Activated T-cell treated with anti-CD3 and anti-CD28 coated beads, Interleukin-2, amount 50 U/mL, for 24 hours (primary cell): ENCODE data around the gene METRN.

Experiments used
- DNase-seq: peaks from one replicate; pipeline ENCODE4 v3.0.0-alpha.2; 2020
- H3K27ac Mint-ChIP-seq: 2 replicates; pipeline ENCODE4 v1.8.0; 2020; ENCODE audit warnings: mild to moderate bottlenecking, mixed read lengths
- H3K27me3 Mint-ChIP-seq: 2 replicates; pipeline ENCODE4 v1.8.0; 2020; ENCODE audit warnings: mixed read lengths
- H3K36me3 Mint-ChIP-seq: 2 replicates; pipeline ENCODE4 v1.8.0; 2020; ENCODE audit warnings: low read depth, mixed read lengths
- H3K4me1 Mint-ChIP-seq: 2 replicates; pipeline ENCODE4 v1.8.0; 2020; ENCODE audit warnings: low read depth, mixed read lengths
- H3K4me3 Mint-ChIP-seq: 2 replicates; pipeline ENCODE4 v1.8.0; 2020; ENCODE audit warnings: mild to moderate bottlenecking, moderate library complexity, mixed read lengths
- H3K9me3 Mint-ChIP-seq: 2 replicates; pipeline ENCODE4 v1.8.0; 2020; ENCODE audit warnings: mixed read lengths

Gene METRN

DNA sequence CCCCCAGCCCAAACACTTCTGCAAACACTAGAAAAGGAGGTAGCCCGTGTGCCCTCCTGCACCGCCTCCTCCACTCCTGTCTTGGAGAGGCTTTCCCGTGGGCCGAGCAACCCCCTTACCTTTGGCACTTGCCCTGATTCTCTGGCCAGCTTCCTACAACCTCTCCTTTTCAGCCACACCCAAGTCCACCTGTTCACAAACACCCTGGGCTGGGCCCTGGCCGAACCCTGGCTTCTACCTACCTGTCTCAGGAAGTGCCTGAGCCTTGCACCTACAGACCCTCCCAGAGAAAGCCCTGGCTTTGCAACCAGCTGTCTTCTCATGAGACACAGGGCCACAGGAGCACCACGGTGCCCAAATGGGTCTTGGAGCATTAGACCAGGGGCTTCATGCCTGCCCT, 4.0 kb downstream of the METRN start:
- peak overlapping the region; percentile 47 for H3K27ac Mint-ChIP-seq
- no peak for DNase-seq

DNA sequence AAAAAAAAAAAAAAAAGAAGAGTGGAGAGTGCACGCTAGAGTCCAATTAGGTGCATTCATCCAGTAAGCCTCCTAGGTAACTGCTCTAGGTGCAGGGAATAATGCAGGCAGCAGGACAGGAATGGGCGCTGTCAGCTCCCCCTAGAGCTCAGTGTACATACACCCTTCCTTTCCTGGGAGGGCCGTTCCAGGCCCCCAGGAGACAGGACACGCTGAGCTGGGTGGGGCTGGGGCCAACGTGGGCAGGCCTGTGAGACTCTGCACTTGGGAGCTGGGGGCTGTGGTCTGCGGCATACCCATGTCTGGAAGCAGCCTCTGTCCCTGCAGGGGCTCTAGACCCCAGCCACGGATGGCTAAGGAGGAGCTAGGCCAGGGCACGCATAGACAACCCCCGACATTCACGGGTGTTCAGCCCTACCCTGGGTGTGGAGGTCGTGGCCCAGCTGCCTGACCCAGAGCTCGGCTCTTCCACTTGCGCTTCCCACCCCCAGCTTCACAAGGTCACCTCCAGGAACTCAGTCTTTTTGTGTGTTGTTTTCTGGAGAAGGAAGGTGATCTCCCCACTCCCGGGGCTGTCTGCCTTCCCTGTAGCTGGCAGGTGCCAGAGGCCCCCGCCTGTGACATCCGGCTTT, 5.0 kb downstream of the METRN start:
- Mint-ChIP-seq H3K4me1 (peaks cover 29% of the 10 kb centered on the region), H3K9me3 (no peaks in the 10 kb centered on the region), H3K27ac (peak overlapping the region; percentile 89), H3K27me3 (peaks cover 3% of the 10 kb centered on the region), H3K36me3 (peaks cover 12% of the 10 kb centered on the region), H3K4me3 (peak overlapping the region; percentile 85)
- no peak for DNase-seq

More for the DNA sequence above, 4.0 kb downstream of the METRN start:
- Mint-ChIP-seq H3K4me3 (peak overlapping the region; percentile 85), H3K9me3 (no peaks in the 10 kb centered on the region), H3K27me3 (peaks cover 7% of the 10 kb centered on the region), H3K36me3 (peaks cover 12% of the 10 kb centered on the region), H3K4me1 (peaks cover 29% of the 10 kb centered on the region)

DNA sequence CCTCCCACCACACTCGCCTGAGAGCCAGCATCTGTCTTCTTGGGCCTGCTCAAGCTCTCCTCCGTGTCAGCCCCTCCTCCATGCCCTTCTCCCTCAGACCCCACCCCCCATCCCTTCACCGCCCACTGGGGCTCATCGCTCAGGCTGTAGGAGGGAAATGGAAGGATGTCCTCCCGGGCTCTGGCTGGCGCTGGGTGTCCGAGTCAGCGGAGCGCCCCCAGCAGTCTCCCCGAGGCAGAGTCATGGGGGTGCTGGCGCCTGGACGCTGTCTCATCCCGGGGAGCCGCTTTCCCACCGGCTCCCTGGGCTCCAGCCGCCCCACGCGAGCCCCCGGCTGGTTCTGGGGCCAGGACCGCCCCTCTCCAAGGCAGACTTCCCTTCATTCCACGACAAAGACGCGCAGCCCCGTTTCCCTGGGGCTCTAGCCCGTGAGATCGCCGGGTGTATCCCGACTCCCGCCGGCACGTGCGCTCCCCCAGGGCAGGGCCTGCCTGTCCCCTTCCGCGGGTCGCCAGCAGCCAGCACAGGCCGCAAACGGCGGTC, 5.6 kb downstream of the METRN start:
- H3K27me3 Mint-ChIP-seq, result peaks cover 3% of the 10 kb centered on the region
- no peaks in the 10 kb centered on the region for H3K9me3 Mint-ChIP-seq
- H3K36me3 Mint-ChIP-seq, result peaks cover 12% of the 10 kb centered on the region
- H3K4me3 Mint-ChIP-seq, result peak overlapping the region; percentile 85
- peaks cover 29% of the 10 kb centered on the region for H3K4me1 Mint-ChIP-seq
- peak; percentile 75 for DNase-seq
- H3K27ac Mint-ChIP-seq, result peak overlapping the region; percentile 89

DNA sequence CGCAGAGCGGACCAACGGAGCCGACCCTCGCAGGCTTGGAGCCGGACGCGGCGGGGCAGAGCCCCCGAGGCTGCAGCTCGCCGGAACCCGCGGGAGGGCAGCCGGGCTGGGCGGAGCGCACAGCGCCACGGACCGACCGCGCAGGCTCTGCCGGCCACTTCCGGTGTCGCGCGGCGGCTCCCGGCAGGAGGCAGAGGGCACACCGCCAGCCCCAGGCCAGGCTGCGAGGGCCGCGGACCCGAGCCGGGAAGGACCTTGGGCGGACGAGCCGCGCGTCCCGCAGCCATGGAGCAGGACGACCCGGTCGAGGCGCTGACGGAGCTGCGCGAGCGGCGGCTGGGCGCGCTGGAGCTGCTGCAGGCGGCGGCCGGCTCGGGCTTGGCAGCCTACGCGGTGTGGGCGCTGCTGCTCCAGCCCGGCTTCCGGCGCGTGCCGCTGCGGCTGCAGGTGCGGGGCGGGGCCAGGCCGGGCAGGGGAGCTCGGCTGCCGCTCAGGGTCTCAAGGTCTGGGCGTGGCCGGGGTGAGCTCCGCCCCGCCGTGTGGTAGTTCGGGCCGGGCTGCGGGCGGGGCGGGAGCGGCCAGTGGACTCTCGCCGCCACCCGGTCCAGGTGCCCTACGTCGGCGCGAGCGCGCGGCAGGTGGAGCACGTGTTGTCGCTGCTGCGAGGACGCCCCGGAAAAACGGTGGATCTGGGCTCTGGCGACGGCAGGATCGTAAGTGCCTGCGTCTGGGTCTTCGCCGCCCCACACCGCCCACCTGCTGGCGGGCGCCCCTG, 6.3 kb downstream of the METRN start, which contains the start of gene ANTKMT:
TSS of gene ANTKMT (plus strand) at position 157 of the 775 bp plus-strand sequence. CDS start at position 286, 129 bp downstream.
- peaks cover 12% of the 10 kb centered on the region for H3K36me3 Mint-ChIP-seq
- DNase-seq, result peak; percentile 90
- peak within 1 kb of the TSS; percentile 85 for H3K4me3 Mint-ChIP-seq
- peaks cover 30% of the 10 kb centered on the region for H3K4me1 Mint-ChIP-seq
- no peaks in the 10 kb centered on the region for H3K9me3 Mint-ChIP-seq
- peaks cover 3% of the 10 kb centered on the region for H3K27me3 Mint-ChIP-seq
- H3K27ac Mint-ChIP-seq, result peak within 1 kb of the TSS; percentile 89

DNA sequence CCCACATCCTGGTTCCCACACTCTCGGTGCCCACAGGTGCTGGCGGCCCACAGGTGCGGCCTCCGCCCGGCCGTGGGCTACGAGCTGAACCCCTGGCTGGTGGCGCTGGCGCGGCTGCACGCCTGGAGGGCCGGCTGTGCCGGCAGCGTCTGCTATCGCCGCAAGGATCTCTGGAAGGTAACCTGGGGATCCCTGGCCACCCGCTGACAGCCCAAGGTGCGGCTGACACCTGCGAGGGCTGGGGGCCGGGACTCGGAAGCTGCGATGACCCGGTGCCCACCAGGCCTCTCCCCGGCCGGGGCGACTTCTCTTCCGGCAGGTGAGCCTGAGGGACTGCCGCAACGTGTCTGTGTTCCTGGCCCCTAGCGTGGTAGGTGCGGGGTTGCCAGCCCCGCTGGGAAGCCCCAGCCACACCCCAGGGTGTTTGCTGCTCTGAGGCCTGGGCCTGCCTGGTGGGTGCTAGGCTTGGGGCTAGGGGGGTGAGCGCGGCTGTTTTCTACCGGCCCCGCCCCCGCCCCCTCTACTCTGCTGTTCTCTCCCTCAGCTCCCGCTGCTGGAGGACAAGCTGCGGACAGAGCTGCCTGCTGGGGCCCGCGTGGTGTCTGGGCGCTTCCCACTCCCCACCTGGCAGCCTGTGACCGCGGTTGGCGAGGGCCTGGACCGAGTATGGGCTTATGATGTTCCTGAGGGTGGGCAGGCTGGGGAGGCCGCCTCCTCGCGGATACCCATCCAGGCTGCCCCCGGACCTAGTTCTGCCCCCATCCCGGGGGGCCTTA, 7.0 kb downstream of the METRN start:
- peak overlapping the region; percentile 11 for H3K27ac Mint-ChIP-seq
- H3K36me3 Mint-ChIP-seq, result peaks cover 12% of the 10 kb centered on the region
- peak overlapping the region; percentile 67 for H3K4me3 Mint-ChIP-seq
- no peaks in the 10 kb centered on the region for H3K27me3 Mint-ChIP-seq
- peaks cover 30% of the 10 kb centered on the region for H3K4me1 Mint-ChIP-seq
- no peak for DNase-seq
- no peaks in the 10 kb centered on the region for H3K9me3 Mint-ChIP-seq

DNA sequence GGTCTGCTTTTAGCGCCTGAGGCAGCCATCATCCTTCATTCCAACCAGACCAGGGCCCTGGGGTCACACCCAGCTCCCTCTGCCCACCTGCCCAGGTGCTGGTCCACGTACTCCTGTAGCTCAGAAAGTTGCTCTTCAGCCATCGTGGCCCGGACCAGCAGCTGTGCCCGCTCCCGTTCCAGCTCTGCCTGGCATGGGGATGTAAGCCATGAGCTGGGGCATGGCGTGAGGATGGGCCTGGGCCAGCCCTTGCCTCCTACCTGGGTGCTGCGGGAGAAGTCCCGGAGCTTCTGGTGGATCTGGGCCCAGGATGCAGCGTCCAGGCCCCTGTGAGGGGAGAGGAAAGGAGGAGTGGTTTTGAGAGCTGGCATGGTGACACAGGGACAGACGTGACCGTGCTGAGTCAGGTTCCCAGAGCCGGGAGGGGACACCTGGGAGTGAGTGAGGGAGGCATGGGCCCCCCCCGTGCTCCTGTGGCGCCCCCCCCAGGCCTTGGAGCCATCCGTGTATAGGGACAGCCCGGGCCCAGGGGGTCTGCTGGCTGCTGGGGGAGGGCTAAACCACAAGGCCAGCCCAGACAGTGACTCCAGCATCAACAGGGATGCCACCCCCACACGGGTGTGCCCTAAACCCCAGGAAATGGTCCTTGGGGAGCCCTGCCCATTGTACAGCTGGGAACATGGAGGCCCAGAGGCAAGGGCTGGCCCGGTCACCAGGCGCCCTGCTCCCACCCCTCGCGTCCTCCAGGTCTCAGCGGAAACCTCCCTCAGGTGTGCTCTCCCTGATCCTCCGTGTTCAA, 8.1 kb downstream of the METRN start:
- no peak for DNase-seq
- peaks cover 30% of the 10 kb centered on the region for H3K4me1 Mint-ChIP-seq
- H3K36me3 Mint-ChIP-seq, result peaks cover 12% of the 10 kb centered on the region
- no peaks in the 10 kb centered on the region for H3K9me3 Mint-ChIP-seq
- no peak overlapping the region for H3K27ac Mint-ChIP-seq
- H3K4me3 Mint-ChIP-seq, result peak overlapping the region; percentile 67
- no peaks in the 10 kb centered on the region for H3K27me3 Mint-ChIP-seq

DNA sequence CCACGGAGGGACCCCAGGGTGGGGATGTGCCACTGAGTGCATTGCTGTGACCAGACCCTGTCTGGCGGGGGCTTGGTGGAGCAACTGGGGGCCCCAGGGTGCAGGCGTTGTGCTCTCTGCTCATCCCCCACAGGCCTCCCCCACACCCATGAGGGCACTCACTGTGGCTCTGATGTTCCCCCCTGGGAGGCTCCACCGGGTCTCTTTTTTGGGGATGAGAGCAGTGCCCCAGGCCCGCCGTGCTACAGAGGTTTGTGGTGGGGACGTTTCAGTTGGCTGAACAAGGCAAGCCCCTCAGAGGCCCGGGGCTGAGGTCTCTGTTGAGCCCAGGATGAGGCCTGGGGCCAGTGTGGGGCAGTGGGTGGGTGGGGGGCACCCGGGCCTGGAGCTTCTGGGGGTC, 8.8 kb downstream of the METRN start:
- Mint-ChIP-seq H3K36me3 (peaks cover 12% of the 10 kb centered on the region), H3K4me3 (no peak overlapping the region), H3K27ac (no peak overlapping the region), H3K27me3 (no peaks in the 10 kb centered on the region), H3K4me1 (peaks cover 29% of the 10 kb centered on the region), H3K9me3 (no peaks in the 10 kb centered on the region)
- DNase-seq, result no peak

DNA sequence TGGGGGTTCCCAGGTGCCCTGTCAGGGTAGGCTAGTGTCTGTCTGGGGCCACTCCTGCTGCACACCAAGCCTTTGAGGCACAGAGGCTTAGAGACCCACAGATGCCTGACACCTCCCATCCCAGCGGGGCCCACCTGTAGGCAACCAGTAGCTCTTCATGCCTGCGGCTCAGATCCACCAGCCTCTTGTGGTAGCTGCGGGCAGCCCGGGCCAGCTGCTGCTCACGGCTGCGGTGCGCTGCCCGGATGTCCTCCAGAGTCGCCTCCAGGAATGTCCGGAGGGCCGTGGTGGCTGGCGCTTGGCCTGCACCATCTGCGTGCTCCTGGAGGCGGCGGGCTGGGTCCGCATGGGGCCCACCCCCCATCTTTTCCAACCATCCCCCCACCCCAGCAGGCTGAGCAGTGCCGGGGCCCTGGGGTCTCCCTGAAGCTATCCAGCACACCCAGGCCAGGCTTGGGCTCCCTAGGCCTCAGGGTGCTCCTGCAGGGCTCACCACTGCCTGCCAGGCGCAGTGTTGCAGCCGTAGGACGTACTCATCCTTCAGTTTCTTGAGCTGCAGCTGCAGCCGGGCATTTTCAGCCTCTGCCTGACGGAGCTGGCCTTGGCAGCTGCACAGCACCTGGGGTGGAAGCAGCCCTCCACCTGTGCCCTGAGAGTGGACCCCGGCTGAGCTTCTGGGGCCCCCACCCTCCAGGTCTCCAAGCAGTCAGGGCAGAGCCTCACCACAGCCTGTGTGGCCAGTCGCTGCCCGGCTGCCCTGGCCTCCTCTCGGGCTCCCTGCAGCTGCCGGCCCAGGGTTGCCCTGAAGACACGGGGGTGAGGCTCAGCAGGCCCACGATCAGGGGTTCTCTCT, 9.5 kb downstream of the METRN start:
- no peaks in the 10 kb centered on the region for H3K27me3 Mint-ChIP-seq
- H3K4me1 Mint-ChIP-seq, result peaks cover 22% of the 10 kb centered on the region
- H3K4me3 Mint-ChIP-seq, result no peak overlapping the region
- no peak overlapping the region for H3K27ac Mint-ChIP-seq
- DNase-seq, result no peak
- peaks cover 12% of the 10 kb centered on the region for H3K36me3 Mint-ChIP-seq
- H3K9me3 Mint-ChIP-seq, result no peaks in the 10 kb centered on the region

DNA sequence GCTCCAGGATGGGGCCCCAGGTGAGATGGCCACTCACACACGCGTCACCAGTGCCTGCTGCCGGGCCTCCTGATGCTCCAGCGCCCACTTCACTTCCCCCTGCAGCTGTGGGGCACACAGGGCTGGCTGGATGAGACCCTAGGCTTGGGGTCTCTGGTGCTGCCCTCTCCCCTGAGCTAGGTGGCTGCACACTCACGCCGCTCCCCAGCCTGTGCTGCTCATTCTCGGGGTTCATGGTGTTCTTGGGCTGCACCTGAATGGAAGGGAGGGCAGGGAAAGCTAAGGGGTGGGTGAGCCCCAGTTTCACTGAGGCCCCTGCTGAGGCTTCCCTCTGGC, 10.1 kb downstream of the METRN start:
- DNase-seq, result no peak
- Mint-ChIP-seq H3K4me3 (no peak overlapping the region), H3K27me3 (no peaks in the 10 kb centered on the region), H3K27ac (no peak overlapping the region), H3K9me3 (no peaks in the 10 kb centered on the region), H3K36me3 (peaks cover 17% of the 10 kb centered on the region), H3K4me1 (peaks cover 17% of the 10 kb centered on the region)

DNA sequence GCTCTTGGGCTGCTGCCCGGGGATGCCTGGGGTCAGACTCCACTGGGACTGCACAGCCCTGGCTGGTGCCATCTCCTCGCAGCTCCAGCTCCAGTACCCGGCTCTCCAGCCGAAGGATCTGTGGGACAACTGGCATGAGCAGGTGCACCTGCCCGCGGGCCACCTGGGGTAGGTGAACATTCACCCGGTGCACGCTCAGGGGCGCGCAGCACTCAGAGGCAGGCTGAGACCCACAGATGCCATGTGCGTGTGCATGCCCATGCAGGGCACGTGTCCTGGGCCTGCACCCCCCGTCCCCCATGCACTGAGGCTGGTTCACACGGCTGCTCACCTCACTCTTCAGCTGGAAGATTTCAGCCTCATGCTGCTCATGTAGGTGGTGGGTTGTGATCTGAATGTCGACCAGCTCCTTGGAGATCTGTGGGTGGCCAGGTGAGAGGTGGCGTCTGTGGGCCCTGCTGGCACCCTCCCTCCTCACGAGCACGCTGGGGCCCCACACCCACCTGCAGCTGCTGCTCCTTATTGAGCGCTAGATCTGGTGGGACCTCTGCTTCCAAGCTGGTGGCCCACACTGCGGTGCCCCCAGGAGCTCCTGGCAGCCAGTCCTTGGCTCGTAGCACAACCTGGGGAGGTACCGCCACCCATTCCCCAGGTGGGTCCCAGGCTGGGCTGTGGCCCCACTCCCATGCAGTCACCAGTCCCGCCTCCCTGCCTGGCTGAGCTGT, 10.7 kb downstream of the METRN start:
- no peaks in the 10 kb centered on the region for H3K27me3 Mint-ChIP-seq
- H3K4me1 Mint-ChIP-seq, result peaks cover 12% of the 10 kb centered on the region
- H3K27ac Mint-ChIP-seq, result no peak overlapping the region
- DNase-seq, result peak; percentile 43
- no peak overlapping the region for H3K4me3 Mint-ChIP-seq
- H3K9me3 Mint-ChIP-seq, result no peaks in the 10 kb centered on the region
- peaks cover 16% of the 10 kb centered on the region for H3K36me3 Mint-ChIP-seq

DNA sequence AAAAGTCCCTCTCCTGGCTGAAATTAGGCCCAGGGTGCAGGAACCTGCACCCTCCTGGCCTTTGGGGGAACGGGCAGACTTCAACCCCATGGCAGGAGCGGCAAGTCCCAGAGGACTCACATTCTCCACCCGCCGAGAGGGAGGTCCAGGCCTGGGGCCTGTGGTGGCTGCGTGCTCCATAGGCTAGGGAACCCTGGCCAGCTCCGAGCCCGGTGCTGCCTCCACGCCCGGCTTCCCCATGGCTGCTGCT, 11.2 kb downstream of the METRN start:
- H3K4me3 Mint-ChIP-seq, result peak overlapping the region; percentile 70
- H3K27me3 Mint-ChIP-seq, result no peaks in the 10 kb centered on the region
- DNase-seq, result no peak
- H3K27ac Mint-ChIP-seq, result peak overlapping the region; percentile 73
- H3K9me3 Mint-ChIP-seq, result no peaks in the 10 kb centered on the region
- peaks cover 18% of the 10 kb centered on the region for H3K36me3 Mint-ChIP-seq
- H3K4me1 Mint-ChIP-seq, result peaks cover 12% of the 10 kb centered on the region

DNA sequence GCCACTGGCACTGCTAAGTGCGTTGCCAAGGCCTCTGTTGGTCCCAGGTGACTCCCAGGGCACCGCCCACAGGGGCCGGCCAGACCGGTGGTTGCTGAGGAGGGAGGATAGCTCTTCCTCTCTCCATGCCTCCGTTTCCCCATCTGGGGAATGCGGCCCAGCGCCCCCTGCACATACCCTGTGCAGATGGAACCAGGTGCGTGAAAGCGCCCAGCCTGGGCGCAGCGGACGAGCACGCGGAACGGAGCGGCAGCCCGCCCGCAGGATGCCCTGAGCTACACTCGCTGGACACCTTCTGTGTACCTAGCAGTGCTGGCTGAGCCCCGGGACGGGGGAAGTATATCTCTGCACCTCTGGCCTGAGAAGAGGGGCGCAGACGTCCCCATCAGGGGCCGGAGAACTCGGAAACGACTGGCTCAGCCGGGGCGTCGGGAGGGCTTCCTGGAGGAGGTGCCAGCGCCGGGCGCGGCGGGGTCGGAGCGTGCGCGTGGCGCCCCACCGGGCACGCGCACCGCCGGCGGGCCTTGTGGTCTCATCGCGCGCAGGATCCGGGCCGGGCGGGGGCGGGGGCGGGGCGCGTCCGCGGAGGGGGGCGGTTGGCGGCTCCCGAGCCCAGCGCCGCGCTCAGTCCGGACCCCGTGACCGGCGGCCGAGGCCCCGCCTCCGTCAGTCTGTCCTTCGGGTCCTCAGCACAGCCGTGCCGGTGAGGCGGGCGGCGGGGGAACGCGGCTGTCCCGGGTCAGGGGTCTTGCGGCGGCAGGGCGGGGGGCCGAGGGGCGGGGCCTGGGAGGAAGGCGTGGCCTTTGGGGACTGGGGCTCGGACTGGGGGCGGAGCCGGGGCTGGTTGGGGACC, 11.7 kb downstream of the METRN start, which contains the start of the genes CCDC78 and HAGHL:
TSS of gene CCDC78 (minus strand) at position 6 of the 853 bp plus-strand sequence. CDS start 76 bp downstream, outside the sequence.
TSS of gene HAGHL (plus strand) at position 669 of the 853 bp plus-strand sequence. CDS start 404 bp downstream, outside the sequence.
- no peaks in the 10 kb centered on the region for H3K9me3 Mint-ChIP-seq
- peak within 1 kb of the TSS; percentile 73 for H3K27ac Mint-ChIP-seq

More for the DNA sequence above, 11.7 kb downstream of the METRN start, which contains the start of the genes CCDC78 and HAGHL:
- peak within 1 kb of the TSS; percentile 70 for H3K4me3 Mint-ChIP-seq
- peaks cover 20% of the 10 kb centered on the region for H3K36me3 Mint-ChIP-seq
- H3K4me1 Mint-ChIP-seq, result peaks cover 12% of the 10 kb centered on the region
- peak; percentile 79 for DNase-seq
- no peaks in the 10 kb centered on the region for H3K27me3 Mint-ChIP-seq
